ENCODE results near the gene MAGEA11. TPM values are rescaled to one million over a fixed set of nuclear protein-coding genes. Genes with fewer than 3 reads are reported as not detected.
"Not testable (repeated sequence)": the region's sequence is repeated elsewhere in the genome, so short reads cannot be mapped to it uniquely, and the experiment has no call there.

Gene MAGEA11
- total and polyA plus RNA-seq, 2 of the 4 experiments (the other 2 are of a cell fraction): not detected

DNA sequence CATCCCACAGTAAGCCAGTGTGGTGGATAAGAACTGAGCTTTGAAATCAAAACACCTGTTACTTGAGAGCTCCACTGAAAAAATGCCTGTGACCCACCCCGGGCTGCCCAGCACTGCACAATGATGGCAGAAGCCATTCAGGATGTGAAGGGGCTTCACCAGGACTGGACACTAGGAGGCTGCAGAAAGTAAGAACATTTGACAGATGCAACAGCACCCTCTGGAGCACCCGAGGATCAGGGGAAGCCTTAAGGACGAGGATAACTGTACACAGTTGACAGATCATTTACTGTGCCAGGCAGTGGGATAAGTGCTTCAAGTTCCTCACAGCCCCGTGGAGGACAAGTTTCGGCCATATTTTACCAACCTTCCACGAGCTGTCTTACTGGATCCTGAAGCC lies 30.4 kb downstream of the MAGEA11 start:
- H2BK15ac ChIP-seq (ENCODE audit: low read depth, low read length): not testable (repeated sequence)

DNA sequence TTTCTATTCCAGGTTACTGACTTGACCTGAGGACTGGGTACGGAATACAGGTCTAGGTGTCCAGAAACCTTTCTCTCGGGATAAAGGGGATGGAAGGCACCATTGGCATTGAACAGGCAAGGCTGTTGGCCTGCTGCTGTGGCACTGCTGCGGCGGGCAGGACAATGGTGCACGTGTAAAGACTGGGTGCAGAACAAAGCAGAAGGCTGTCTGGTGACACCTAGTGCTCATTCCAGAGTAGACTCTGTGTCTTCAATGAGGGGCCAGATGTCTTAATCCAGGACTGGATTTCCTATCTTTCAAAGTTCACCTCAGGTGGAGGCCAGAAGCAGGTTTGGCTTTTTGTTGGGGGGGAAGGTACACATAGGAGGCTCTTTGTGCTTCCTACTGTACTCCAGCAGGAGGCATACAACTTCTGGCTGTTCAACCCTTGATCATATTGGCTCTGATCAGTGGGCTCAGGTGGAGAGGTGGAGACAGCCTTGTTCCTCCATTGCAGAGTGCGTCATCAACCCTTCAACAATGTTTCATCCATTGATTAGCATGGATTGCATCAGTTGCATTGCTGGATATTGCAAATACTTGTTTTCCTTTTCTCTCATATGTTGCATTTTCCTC lies 34.6 kb downstream of the MAGEA11 start:
- H4K20me1 ChIP-seq (ENCODE audit: insufficient read depth, low read length); H3K56ac ChIP-seq (ENCODE audit: extremely low read depth, insufficient read depth, low read length); dilution Hi-C loops (cut with HindIII; ENCODE audit: low sequenced_read_pairs, unreplicated experiment); in situ Hi-C loops (cut with MboI; ENCODE audit: low sequenced_read_pairs); H2BK20ac ChIP-seq (ENCODE audit: low read depth, low read length); H3K79me1 ChIP-seq (ENCODE audit: low read depth in 1 of 2, low read length in 2 of 2); H3K9me1 ChIP-seq (ENCODE audit: insufficient read depth, low read length); H2BK120ac ChIP-seq (ENCODE audit: low read depth, low read length); H2AK5ac ChIP-seq (ENCODE audit: low read depth, low read length); H3K9ac ChIP-seq (ENCODE audit: low read depth, low read length); H3K4me2 ChIP-seq (ENCODE audit: low read depth, low read length); H3K23ac ChIP-seq (ENCODE audit: low read depth, low read length); H2BK5ac ChIP-seq (ENCODE audit: low read depth, low read length, poor library complexity, severe bottlenecking); H3K36me3 ChIP-seq (ENCODE audit: control insufficient read depth, insufficient read depth, low read length); ATAC-seq (ENCODE audit: low read depth); H2AFZ ChIP-seq (replicated peaks; ENCODE audit: low read length, poor library complexity); H3K27me3 ChIP-seq (ENCODE audit: control insufficient read depth, insufficient read depth, low read length); DNase-seq; H3K9me3 ChIP-seq (ENCODE audit: control insufficient read depth, insufficient read depth, low read length); H2AK9ac ChIP-seq (replicated peaks; ENCODE audit: low read depth, low read length, poor library complexity); H2BK15ac ChIP-seq (ENCODE audit: low read depth, low read length); H3K4ac ChIP-seq (ENCODE audit: low read depth, low read length); H3K18ac ChIP-seq (ENCODE audit: low read depth, low read length); POLR2A ChIA-PET (ENCODE audit: unreplicated experiment); intact Hi-C loops (cut with micrococcal nuclease); H4K5ac ChIP-seq (ENCODE audit: low read depth, low read length); H3K4me1 ChIP-seq (ENCODE audit: control insufficient read depth, insufficient read depth, low read length); H3K4me3 ChIP-seq (ENCODE audit: insufficient read depth, low read depth, low read length); BruUV-seq (replicated peaks); H3K14ac ChIP-seq (replicated peaks; ENCODE audit: low read depth, low read length); H3K27ac ChIP-seq (ENCODE audit: insufficient read depth, low read length); H4K8ac ChIP-seq (ENCODE audit: low read depth in 2 of 2, low read length in 2 of 2); H4K91ac ChIP-seq (ENCODE audit: insufficient read depth, low read depth, low read length); CTCF ChIA-PET: not testable (repeated sequence)
- no CpG with 5 or more reads among the region's 6 CpGs for WGBS, 2 experiments (ENCODE audit: extremely low coverage in 2 of 2, insufficient read length in 1 of 2)

More for the DNA sequence above, 30.4 kb downstream of the MAGEA11 start:
- H3K4me3 ChIP-seq (ENCODE audit: insufficient read depth, low read depth, low read length); H2AK9ac ChIP-seq (replicated peaks; ENCODE audit: low read depth, low read length, poor library complexity); H3K36me3 ChIP-seq (ENCODE audit: control insufficient read depth, insufficient read depth, low read length); H4K5ac ChIP-seq (ENCODE audit: low read depth, low read length); POLR2A ChIA-PET (ENCODE audit: unreplicated experiment); dilution Hi-C loops (cut with HindIII; ENCODE audit: low sequenced_read_pairs, unreplicated experiment); H3K27ac ChIP-seq (ENCODE audit: insufficient read depth, low read length); intact Hi-C loops (cut with micrococcal nuclease); H3K23ac ChIP-seq (ENCODE audit: low read depth, low read length); BruUV-seq (replicated peaks); H3K14ac ChIP-seq (replicated peaks; ENCODE audit: low read depth, low read length); H4K91ac ChIP-seq (ENCODE audit: insufficient read depth, low read depth, low read length); H2AK5ac ChIP-seq (ENCODE audit: low read depth, low read length); H3K4me1 ChIP-seq (ENCODE audit: control insufficient read depth, insufficient read depth, low read length); H3K18ac ChIP-seq (ENCODE audit: low read depth, low read length); H3K4me2 ChIP-seq (ENCODE audit: low read depth, low read length); H2AFZ ChIP-seq (replicated peaks; ENCODE audit: low read length, poor library complexity); H3K9ac ChIP-seq (ENCODE audit: low read depth, low read length); H4K20me1 ChIP-seq (ENCODE audit: insufficient read depth, low read length); H2BK120ac ChIP-seq (ENCODE audit: low read depth, low read length); in situ Hi-C loops (cut with MboI; ENCODE audit: low sequenced_read_pairs); H3K4ac ChIP-seq (ENCODE audit: low read depth, low read length); H3K56ac ChIP-seq (ENCODE audit: extremely low read depth, insufficient read depth, low read length); H3K27me3 ChIP-seq (ENCODE audit: control insufficient read depth, insufficient read depth, low read length); CTCF ChIA-PET; H2BK5ac ChIP-seq (ENCODE audit: low read depth, low read length, poor library complexity, severe bottlenecking); ATAC-seq (ENCODE audit: low read depth); H3K9me1 ChIP-seq (ENCODE audit: insufficient read depth, low read length); H3K79me1 ChIP-seq (ENCODE audit: low read depth in 1 of 2, low read length in 2 of 2); H4K8ac ChIP-seq (ENCODE audit: low read depth in 2 of 2, low read length in 2 of 2); H3K9me3 ChIP-seq (ENCODE audit: control insufficient read depth, insufficient read depth, low read length); H2BK20ac ChIP-seq (ENCODE audit: low read depth, low read length); DNase-seq: not testable (repeated sequence)
- no CpG with 5 or more reads among the region's 6 CpGs for WGBS, 2 experiments (ENCODE audit: extremely low coverage in 2 of 2, insufficient read length in 1 of 2)
